Muscle of leg (tissue), 11 donors: Measurements from ENCODE around the gene SF3B1. TPM values are rescaled to one million over a fixed set of nuclear protein-coding genes. Genes with fewer than 3 reads are reported as not detected.

Source experiments
- DNase-seq: peaks from one replicate; pipeline ENCODE4 v3.0.0; 2013
- H3K27ac ChIP-seq: one replicate; pipeline ENCODE4 v1.5.1; 2013; ENCODE audit warnings: mild to moderate bottlenecking, low read length, control low read depth
- H3K27me3 ChIP-seq: one replicate; pipeline ENCODE4 v1.6.1; 2013; ENCODE audit warnings: low read length; ENCODE audit not compliant: control insufficient read depth, insufficient read depth
- H3K36me3 ChIP-seq: one replicate; pipeline ENCODE4 v1.6.1; 2013; ENCODE audit warnings: low read length; ENCODE audit not compliant: control insufficient read depth, insufficient read depth
- H3K4me1 ChIP-seq: one replicate; pipeline ENCODE4 v1.6.1; 2013; ENCODE audit warnings: low read length; ENCODE audit not compliant: control insufficient read depth, insufficient read depth
- H3K4me3 ChIP-seq: one replicate; pipeline ENCODE4 v1.5.1; 2013; ENCODE audit warnings: low read length, control low read depth
- H3K9me3 ChIP-seq: replicated peaks from 2 replicates; pipeline ENCODE4 v1.6.1; 2013; ENCODE audit warnings: low read depth, low read length; ENCODE audit not compliant: control insufficient read depth
- WGBS: methylation state at CpG from one replicate; pipeline ENCODE4 v1.1.5; 2013; ENCODE audit warnings: missing lambda C conversion rate; ENCODE audit not compliant: insufficient coverage; 5-methylcytosine and 5-hydroxymethylcytosine counted together
- polyA plus RNA-seq, 8 donors: library from polyadenylated mRNA; unstranded; fragments of 120-200 nt; gene quantifications; one replicate each; pipeline versions ENCODE4 v1.2.1 to v1.2.3, GENCODE V29; 2013; ENCODE audit warnings: inconsistent platforms in 1 of 8, low replicate concordance in 1 of 8; ENCODE audit not compliant: insufficient read length in 8 of 8, insufficient read depth in 1 of 8
- total RNA-seq: library from RNA; stranded (reverse); fragments of 120-200 nt; gene quantifications from one replicate; pipeline ENCODE4 v1.2.4, GENCODE V29; 2013

SF3B1 gene
- total and polyA plus RNA-seq, 9 donors = 252 to 306 (median 257) TPM

DNA sequence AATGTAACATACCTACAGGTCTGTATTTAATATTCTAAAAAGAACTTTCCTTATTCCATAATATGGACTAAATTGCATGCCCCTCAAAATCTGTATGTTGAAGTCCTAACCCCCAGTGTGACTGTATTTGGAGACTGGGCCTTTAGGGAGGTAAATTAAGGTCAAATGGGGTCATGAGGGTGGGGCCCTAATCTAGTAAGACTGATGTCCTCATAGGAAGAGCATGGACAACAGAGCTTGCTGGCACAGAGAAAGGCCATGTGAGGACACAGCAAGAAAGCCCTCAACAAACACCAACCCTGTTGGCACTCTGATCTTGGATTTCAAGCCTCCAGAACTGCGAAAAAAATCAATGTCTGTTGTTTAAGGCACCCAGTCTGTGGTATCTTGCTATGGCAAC is 18.6 kb downstream of the SF3B1 start:
- Histone ChIP-seq H3K4me1 (no peaks in the 10 kb centered on the region), H3K27me3 (no peaks in the 10 kb centered on the region), H3K4me3 (no peak overlapping the region), H3K36me3 (peaks cover 66% of the 10 kb centered on the region), H3K9me3 (no peaks in the 10 kb centered on the region), H3K27ac (no peak overlapping the region)
- DNase-seq = no peak
- WGBS = no CpG with 5 or more reads among the region's 1 CpG

GRCh38 chr2:197414515-197414914 is 20.3 kb downstream of the SF3B1 start:
- H3K9me3 ChIP-seq = no peaks in the 10 kb centered on the region
- 100% methylated on average over 1 of the region's 2 CpGs for WGBS
- DNase-seq = no peak
- H3K27me3 ChIP-seq = no peaks in the 10 kb centered on the region
- H3K36me3 ChIP-seq = peaks cover 74% of the 10 kb centered on the region
- no peak overlapping the region for H3K4me3 ChIP-seq
- no peaks in the 10 kb centered on the region for H3K4me1 ChIP-seq
- no peak overlapping the region for H3K27ac ChIP-seq

GRCh38 chr2:197414039-197414438 is 20.8 kb downstream of the SF3B1 start:
- no peaks in the 10 kb centered on the region for H3K4me1 ChIP-seq
- no peak overlapping the region for H3K27ac ChIP-seq
- DNase-seq = no peak
- no CpG with 5 or more reads among the region's 5 CpGs for WGBS
- no peak overlapping the region for H3K4me3 ChIP-seq
- H3K27me3 ChIP-seq = no peaks in the 10 kb centered on the region
- peaks cover 77% of the 10 kb centered on the region for H3K36me3 ChIP-seq
- H3K9me3 ChIP-seq = no peaks in the 10 kb centered on the region

- no peaks in the 10 kb centered on the region for H3K4me1 ChIP-seq
- peaks cover 56% of the 10 kb centered on the region for H3K36me3 ChIP-seq
- WGBS = no CpG with 5 or more reads among the region's 2 CpGs
These were observed 29.2 kb downstream of the SF3B1 start for GRCh38 chr2:197405582-197405981.

DNA sequence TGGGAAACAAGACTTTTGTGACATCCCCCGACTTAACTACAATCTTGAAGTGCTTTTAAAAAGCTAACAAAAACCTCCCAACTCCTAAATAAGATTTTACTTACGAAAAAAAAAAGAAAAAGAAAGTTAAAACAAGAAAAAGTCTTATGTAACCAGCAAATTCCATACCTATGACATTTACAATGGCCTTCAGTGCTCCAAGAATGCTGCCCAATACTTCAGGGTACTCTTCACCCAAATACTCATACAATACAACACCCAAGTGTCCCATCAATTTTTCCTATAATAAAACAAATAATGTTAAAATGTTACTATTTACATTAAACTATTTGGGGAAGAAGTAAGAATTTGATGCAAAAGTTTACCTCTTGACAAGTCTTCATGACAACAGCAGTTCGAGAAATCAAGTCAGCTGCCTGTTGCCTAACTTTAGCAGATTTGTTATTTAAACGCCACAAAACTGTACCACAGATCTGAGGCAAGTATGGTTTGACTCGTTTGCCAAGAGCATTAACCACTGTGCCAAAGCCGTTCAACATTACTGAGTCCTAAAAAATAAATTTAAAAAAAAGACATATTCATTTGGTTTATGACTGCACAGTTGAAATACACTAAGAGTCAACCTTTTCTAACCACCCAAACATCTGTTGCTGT is 34.8 kb downstream of the SF3B1 start:
- no peak for DNase-seq
- H3K4me1 ChIP-seq = no peaks in the 10 kb centered on the region
- no peaks in the 10 kb centered on the region for H3K27me3 ChIP-seq
- no peak overlapping the region for H3K4me3 ChIP-seq
- 100% methylated on average over 2 of the region's 6 CpGs for WGBS
- H3K9me3 ChIP-seq = no peaks in the 10 kb centered on the region
- H3K27ac ChIP-seq = no peak overlapping the region
- H3K36me3 ChIP-seq = peaks cover 47% of the 10 kb centered on the region

More at GRCh38 chr2:197405582-197405981, 29.2 kb downstream of the SF3B1 start:
- no peak overlapping the region for H3K4me3 ChIP-seq
- no peak for DNase-seq
- H3K27ac ChIP-seq = no peak overlapping the region
- no peaks in the 10 kb centered on the region for H3K27me3 ChIP-seq
- H3K9me3 ChIP-seq = no peaks in the 10 kb centered on the region

DNA sequence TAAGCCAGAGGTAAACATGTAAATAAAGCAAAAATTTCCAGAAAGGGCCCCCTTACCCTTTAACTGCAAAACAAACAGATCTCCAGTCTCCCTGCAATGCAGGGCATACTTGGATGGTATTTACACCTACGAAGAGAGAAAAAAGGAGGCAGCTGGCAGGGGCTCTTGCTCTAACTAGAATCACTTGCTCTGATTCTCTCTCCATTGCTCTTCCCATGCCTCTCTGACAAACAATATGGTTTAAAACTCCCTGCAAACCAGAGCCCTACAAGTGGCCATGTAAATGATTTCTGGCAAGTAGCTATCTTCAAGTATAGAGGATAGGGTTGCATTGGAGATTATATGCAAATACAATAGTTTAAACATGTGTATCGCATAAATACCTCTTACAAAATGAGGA is 35.9 kb downstream of the SF3B1 start:
- Histone ChIP-seq H3K4me1 (no peaks in the 10 kb centered on the region), H3K36me3 (peaks cover 43% of the 10 kb centered on the region), H3K9me3 (no peaks in the 10 kb centered on the region), H3K27ac (no peak overlapping the region), H3K27me3 (no peaks in the 10 kb centered on the region), H3K4me3 (no peak overlapping the region)
- no peak for DNase-seq
- 60% methylated on average over 1 of the region's 2 CpGs for WGBS

DNA sequence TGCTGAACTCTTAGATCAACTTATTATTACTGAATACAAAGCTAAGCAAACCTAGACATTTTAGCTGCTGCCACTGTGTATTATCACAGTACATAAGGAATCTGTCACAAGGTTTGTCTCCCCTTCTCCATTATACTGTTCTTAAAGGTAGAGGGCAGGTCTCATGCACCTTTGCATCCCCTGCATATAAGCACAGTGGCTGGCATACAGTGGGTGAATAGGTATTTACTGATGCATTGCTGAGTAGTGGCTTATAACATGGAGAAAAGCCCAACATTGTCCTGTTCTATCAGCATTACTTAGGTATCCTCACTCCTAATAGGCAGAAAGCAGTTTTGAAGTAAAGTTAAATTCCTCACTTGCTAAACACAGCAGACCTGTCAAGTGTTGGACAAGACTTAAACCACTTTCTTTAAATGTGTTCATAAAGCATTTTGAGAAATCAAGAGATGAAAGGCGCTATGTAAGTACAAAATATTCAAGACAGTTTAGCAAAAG is 43.6 kb downstream of the SF3B1 start:
- Histone ChIP-seq H3K4me3 (no peak overlapping the region), H3K27ac (no peak overlapping the region), H3K9me3 (no peaks in the 10 kb centered on the region), H3K4me1 (no peaks in the 10 kb centered on the region), H3K36me3 (peaks cover 24% of the 10 kb centered on the region), H3K27me3 (no peaks in the 10 kb centered on the region)
- no peak for DNase-seq
- no CpG with 5 or more reads among the region's 1 CpG for WGBS

DNA sequence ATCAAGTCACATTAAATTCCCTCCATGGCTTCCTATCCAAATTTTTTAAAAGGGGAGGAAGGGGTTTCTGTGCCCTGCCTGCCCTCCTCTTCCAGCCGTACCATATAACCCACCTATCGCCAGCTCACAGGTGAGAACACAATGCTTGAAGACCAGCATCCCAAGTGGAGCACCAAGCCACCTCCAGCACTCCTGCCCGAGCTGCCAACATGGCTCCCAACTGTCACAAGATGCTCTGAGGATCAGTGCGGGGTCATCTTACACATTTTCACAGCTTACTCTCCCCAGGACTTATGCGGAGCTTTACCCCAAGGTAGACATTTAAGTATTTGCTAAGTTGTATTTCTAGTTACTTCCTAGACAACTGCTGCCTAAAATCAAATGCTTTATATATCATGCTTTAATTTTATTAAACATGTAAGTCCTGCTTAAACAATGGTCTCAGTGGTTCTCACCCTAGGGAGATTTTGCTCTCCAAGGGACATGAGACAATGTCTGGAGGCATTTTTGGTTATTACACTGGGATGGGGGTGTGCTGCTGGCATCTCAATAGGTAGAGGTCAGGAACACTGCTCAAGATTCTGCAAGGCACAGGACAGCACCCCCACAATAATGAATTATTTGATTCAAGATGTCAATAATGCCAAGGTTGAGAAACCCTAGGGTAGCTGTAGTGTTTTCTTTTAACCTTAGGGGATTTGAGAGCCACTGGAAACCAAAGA is 45.8 kb downstream of the SF3B1 start:
- no peaks in the 10 kb centered on the region for H3K27me3 ChIP-seq
- H3K4me1 ChIP-seq = no peaks in the 10 kb centered on the region
- no peak for DNase-seq
- no peaks in the 10 kb centered on the region for H3K9me3 ChIP-seq
- 100% methylated on average over 1 of the region's 5 CpGs for WGBS
- H3K36me3 ChIP-seq = peaks cover 14% of the 10 kb centered on the region
- no peak overlapping the region for H3K4me3 ChIP-seq
- no peak overlapping the region for H3K27ac ChIP-seq

GRCh38 chr2:197387179-197387578 is 47.6 kb downstream of the SF3B1 start:
- no peak for DNase-seq
- peaks cover 2% of the 10 kb centered on the region for H3K36me3 ChIP-seq
- 94% methylated on average over 5 of the region's 8 CpGs for WGBS
- H3K9me3 ChIP-seq = no peaks in the 10 kb centered on the region
- no peaks in the 10 kb centered on the region for H3K27me3 ChIP-seq
- H3K4me3 ChIP-seq = no peak overlapping the region
- H3K27ac ChIP-seq = no peak overlapping the region
- H3K4me1 ChIP-seq = no peaks in the 10 kb centered on the region

GRCh38 chr2:197386242-197386641 is 48.6 kb downstream of the SF3B1 start:
- H3K4me3 ChIP-seq = no peak overlapping the region
- no peak overlapping the region for H3K27ac ChIP-seq
- no peaks in the 10 kb centered on the region for H3K27me3 ChIP-seq
- WGBS = 65% methylated on average over 1 of the region's 2 CpGs
- H3K36me3 ChIP-seq = no peaks in the 10 kb centered on the region
- DNase-seq = no peak
- no peaks in the 10 kb centered on the region for H3K9me3 ChIP-seq
- no peaks in the 10 kb centered on the region for H3K4me1 ChIP-seq
